Measurements from ENCODE around the gene CIAPIN1.

Gene CIAPIN1

DNA sequence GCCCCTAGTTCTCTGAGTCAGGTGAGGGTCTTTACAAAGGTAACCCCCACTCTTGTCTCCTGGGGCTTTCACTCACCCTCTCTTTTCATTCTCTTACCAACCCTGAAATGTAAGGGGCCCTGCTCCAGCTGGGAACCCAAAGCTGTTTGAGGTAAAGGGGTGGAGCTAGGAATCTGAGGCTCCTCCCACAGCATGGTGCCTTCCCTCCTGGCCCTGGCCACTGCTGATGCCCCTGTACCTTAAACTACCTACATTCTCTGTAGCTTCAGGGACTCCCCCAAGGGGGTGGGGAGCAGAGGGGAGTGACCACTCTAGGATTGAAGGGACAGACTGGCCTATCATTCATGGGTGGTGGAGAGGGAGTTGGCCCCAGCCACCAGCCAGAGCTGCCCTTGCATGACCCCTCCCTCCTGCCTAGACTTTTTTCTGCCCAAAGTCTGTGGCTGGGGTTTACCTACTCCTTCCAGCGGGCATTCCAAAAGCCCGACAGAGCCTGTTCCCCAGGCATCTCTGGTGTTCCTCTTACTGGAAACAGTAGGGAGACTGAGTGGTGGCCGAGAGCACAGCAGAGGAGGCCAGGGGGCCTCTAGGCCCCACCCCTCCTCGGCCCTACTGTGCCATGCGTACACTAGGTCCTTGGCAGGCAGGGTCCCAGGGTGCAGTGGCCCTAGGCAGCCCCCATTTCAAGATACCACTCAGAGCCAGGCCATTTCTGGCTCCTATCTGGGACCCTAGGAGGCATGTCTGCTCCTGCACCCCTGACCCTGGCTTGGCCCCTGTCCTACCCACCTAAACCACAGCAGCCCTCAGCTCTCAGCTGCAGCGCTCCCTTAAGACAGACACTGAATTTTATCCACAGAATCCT is 29.6 kb upstream of the CIAPIN1 start:
- DNase-seq (ENCODE audit: low read depth), result no peak

DNA sequence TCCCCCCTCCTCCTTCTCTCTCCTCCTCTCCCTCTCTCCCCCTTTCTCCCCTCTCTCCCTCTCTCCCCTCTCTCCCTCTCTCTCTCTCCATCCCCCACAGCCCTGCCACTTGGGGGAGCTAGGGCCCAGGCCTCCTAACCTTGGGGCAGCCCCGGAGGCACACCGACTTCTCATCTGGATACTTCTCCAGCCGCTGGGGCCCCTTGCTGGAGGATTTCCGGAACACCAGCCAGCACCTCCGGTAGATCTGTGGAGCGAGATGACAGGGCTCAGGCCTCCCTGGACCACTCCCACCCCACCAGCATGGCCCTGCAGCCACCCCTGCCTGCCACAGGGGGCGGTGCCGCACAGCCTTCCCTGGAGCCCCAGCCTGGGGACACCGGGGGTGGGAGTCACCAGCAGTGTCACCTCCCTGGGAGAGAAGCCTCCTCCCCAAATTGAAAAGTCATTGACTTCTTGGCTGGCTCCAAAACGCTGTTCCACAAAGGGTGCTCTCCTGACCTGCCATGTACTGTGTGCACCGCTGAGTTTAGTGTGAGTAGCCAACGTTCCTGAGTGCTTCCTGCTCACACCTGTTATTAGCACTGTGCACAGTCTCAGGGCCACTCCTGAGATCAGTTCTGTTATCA is 28.6 kb upstream of the CIAPIN1 start:
- no peak for DNase-seq (ENCODE audit: low read depth)

DNA sequence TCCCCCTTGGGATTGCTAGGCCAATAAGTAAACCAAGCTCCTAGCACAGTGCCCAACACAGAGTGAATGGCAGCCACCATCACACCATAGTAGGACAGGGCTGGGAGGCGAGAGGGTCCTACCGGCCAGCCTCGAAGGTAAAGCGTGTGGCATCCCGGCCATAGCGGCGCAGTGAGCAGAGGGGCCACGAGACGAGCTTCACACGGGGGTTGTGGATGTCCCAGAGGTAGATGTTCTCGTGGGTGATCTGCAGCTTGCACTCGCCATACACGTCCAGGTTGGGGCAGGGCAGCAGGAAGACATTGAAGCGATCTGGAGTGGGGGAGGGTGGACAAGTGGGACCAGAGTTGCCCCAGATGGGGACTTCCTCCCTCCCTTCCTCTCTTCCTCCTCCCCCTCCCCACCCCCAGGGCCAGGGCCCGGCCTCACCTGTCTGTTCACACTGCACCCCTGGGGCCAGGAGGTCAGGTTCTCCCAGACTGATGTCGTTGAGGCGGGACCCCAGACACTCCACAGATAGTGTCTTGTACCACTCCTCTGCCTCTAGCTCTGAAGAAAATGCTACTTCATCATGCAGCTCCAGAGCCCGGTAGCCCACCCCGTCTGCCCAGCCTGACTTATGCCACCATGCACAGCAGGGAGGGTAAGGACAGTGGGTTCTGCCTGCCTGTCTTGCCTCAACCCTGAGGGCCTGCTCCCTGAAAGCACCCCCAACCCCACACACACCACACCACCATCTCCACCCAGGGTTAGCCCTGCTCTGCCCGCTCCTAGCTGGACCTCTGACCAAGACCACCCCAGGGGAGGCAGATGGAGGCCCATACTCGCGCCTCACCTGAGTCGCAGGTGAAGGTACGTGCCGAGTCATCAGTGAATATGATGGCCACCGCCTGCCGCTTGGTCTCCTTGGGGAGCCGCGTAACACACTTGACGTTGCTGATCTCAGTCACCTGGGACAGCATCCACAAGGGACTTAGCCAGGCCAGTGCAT is 27.8 kb upstream of the CIAPIN1 start:
- DNase-seq (ENCODE audit: low read depth), result no peak

DNA sequence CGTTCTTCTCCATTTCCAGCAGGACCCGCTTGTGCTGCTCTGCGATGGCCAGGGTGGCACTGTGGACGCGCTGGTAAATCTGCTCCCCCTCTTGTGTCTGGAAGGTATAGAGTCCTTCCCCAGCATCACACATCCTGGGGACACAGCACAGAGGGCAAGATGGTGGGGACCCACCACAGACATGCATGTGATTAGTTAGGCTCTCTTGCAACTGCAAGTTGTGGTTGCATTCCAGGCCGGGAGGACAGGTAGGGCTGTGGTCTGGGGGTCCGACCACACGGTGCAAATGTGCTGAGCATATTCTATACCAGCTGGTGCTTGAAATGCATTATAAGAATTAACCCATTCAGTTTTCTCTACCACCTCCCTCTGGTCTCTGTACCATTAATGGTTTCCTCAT is 26.7 kb upstream of the CIAPIN1 start:
- DNase-seq (ENCODE audit: low read depth), result no peak

- no peak for DNase-seq (ENCODE audit: low read depth)
Observed at GRCh38 chr16:57473176-57473840, 26.1 kb upstream of the CIAPIN1 start.

GRCh38 chr16:57472665-57473060 is 25.5 kb upstream of the CIAPIN1 start:
- no peak for DNase-seq (ENCODE audit: low read depth)

DNA sequence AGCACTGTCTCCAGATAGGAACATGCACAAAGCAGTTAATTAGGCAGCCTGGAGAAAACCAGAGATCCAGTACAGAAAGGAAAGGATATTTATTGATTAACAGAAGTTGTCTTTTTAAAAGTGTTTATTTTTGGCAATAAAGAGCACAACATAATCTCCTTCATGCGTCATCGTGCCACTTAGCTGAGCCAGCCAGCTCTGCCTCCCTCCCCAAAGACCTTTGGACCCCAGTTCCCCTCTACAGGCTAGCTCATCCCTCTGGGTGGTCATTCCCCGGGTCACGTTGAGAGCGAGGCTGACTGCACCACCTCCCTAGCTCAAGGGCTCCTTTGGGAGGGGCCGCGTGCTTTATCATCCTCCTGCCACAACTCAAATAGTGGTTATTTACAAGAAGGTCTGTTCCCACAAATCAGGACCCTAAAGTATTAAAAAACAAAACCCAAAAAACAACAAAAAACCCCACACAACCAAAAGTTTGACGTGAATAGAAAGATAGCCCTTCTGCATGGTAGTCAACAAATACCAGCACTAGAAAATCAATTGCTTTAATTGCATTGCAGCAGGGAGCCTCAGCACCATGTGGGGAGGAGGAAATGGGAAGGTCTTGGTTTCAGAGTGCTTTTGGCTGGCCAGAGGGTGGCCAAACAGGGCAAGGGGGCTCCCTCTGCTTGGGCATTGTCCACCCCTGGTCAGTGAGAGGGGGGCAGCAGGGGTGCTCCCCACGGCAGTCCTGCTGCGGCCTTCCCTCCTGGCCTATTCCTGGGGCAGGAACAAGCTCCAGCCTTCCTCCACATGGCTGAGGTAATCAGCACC is 24.9 kb upstream of the CIAPIN1 start:
- no peak for DNase-seq (ENCODE audit: low read depth)

DNA sequence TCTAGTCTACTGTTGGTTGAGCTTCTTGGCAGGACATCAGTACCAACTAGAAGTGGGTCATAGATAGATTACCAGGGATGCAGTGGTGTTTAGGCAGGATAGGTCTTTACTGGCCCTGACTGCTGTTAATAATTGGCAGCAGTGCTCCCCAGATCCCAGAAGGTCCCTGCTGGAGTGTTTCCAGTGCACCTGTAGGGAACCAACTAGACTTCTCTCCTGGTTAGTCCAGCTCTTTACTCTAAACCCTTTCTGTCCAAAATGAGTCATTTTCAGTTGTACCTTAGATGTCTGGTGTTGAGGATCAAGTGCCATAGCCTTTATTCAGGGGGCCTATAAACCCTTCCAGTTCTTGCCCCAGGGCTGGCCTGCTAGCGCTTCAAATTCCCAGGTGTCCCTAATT is 24.0 kb upstream of the CIAPIN1 start:
- no peak for DNase-seq (ENCODE audit: low read depth)

DNA sequence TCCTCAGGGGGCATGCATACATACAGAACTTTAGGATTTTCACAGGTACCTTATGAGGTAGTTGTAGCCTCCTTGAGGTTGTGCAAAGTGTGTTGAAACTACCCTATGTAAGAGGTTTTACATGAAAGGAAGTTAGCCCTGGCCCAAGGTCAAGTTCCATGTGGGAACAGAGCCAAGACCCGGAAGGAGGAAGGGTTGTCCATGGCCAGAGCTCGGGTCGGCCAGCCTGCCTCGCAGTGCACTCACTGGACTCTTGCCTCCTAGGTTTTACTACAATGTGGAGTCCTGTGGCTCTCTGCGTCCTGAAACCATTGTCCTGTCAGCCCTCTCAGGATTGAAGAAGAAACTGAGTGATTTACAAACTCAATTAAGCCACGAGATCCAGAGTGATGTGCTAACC is 23.5 kb upstream of the CIAPIN1 start:
- no peak for DNase-seq (ENCODE audit: low read depth)

- no peak for DNase-seq (ENCODE audit: low read depth)
Observed at GRCh38 chr16:57469917-57470470, 22.8 kb upstream of the CIAPIN1 start.

DNA sequence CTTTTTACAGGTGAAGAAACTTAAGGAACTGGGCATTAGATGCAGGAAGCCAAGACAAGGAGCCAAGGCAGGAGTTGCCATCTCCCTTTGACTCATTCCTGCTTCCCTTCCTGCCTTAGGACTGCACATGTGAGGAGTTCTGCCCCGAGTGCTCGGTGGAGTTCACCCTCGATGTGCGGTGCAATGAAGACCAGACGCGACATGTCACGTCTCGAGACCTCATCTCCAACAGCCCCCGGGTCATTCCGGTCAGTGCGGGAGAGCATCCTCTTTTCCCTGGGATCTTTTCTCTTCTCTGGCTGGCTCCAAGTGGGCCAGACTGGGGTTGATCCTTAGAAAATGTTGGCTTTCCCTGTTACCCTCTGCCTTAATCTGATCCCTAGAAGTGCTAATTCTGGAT is 21.9 kb upstream of the CIAPIN1 start:
- DNase-seq (ENCODE audit: low read depth), result no peak

DNA sequence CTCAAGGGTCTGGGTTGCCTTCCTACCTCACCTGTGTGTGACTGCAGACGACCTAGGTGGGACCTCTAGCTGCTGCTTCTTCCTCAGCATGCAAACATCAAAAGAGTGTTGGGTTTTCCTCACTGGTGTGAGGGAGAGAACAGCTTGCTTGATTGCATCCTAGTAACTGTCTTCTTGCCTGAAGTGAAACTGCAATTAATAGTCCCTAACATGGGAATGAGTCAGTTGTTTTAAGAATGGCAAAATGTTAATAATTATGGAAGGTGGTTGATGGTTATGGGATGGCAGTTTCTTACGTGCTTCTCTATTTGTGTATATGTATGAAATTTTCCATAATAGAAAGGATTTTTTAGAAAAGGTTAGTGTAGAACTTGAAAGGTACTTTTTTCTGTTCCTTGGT is 21.2 kb upstream of the CIAPIN1 start:
- DNase-seq (ENCODE audit: low read depth), result no peak

DNA sequence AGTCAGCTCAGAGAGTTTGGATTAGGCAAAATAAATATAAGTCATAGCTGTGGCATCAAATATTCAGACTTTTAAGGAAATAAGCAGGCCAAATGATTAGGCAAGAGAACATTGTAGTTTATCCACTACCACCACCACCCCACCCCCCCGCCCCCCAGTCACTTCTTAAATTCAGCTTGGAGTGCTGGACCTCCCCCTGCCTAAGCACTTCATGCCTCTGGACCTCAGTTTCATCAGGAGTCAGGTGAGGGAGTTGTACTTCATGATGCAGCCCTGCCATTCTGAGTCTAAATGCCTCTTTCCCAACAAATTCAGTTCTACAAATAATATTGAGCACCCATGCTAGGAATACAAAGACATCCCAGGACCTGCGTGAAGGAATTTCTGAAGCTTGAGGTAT is 17.3 kb upstream of the CIAPIN1 start:
- DNase-seq (ENCODE audit: low read depth), result no peak

DNA sequence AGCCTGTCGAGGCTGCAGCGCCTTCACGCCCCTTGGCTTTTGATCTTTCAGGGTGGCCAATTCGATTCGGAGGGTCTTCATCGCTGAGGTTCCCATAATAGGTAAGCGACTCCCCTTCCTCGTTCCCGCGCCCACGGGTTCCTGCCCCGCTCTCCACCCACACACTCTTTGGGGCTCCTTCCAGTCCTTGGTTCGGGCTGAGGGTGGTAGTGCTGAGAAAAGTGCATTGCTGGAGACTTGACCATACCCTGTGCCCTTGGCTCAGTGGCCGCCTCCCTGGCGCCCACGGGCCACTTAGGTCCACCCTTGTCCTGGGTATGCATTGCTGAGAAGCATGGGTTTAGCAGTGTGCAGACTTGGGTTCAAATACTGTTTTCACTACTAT is 15.8 kb upstream of the CIAPIN1 start:
- DNase-seq (ENCODE audit: low read depth), result no peak

DNA sequence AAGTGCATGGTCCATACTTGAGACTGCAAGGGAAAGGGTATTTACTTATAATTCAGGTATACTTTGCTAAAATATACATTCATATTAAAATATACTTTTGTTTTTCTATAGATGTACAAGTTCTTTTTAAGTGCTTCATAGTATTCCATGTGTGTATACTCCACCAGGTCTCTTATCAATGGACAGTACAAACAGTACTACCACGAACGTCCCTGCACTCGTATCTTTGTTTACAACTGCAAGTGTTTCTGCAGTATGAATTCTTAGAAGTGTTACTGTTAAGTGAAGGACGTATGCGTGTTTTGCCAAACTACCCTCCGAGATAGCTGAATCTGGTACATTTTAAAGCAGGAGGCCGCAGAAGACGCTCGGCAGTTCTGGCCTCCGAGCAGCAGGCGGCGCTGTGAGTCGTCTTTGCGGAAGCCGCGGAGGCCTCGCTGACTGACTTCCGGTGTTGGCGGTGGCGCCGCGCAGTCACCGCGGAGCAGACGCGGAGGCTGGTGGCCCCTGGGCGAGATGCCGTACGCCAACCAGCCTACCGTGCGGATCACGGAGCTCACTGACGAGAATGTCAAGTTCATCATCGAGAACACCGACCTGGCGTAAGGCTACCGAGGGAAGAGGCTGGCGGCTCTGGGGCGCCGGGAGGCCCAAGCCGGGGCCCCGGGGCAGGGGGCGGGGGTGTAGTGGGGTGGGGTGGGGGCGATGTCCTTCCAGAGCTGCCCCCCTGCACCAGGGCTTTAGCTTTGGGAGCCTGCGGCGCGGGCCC is 15.2 kb upstream of the CIAPIN1 start, which contains the start of gene POLR2C:
Gene POLR2C, plus strand, starts transcription at position 471 of the 769 bp plus-strand sequence. Its CDS starts 46 bp downstream, at position 517.
- DNase-seq (ENCODE audit: low read depth), result no peak

DNA sequence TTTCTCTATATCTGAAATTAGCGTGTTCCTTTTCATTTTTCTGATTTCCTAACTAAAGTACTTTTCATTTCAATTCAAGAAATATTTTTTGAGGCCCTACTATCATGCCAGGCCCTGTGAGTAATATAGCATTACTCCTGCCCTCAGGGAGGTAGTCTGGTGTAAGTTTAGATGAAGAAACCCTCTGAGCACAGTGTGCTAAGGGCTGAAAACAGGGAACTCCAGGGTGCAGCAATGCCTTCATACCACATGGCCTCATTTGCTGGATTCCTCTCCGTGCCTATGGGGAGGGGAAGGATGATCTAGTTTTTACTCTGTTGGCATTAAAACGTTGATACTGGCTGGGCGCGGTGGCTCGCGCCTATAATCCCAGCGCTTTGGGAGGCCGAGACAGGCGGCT is 4.8 kb upstream of the CIAPIN1 start:
- DNase-seq (ENCODE audit: low read depth), result no peak

DNA sequence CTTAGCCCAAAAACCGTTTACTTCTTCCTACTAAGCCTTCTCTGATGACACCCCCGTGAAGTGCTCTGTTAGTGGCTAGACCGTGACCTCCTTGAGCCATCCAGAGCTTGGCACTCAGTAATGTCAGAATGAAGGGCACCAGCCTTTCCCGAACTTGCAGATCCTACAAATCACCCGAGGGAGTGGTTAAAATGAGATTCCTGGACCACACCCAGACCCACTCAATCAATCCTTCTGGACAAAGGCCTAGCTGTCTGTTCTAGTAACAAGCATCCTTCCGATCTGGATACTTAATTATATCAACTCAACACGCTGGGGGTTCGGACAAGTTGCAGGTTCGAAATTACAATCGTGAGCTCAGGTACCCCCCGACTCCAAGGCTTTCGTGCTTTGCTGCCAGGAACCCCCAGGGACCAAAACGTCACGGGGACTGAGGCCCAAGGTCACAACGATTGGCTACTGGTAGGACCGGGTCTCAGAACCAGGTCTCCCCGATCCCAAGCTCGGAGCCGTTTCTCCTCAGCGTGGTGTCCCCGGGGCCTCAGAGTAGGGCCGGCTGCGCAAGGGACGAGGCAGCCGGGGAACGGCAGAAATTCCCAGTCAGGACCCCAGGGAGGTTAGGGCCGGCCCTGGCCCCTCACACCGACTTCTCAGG is 527 bp downstream of the CIAPIN1 start:
- no peak for DNase-seq (ENCODE audit: low read depth)

DNA sequence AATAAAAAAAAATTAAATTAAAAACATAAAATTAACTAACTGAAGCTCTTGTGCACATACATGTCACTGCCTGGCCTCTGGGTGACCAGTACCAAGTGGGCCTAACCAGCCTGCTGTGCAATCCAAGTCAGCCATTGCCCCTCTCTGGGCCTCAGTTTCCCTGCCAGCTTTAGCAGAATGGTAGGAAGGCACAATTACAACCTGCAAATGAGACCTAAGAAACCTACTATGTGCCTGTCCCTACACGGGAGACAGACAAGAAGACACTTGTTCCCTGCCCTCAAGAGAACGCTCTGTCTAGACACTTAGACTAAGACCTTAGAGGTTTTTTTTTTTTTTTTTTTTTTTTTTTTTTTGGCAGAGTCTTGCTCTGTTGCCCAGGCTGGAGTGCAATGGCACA is 1.7 kb downstream of the CIAPIN1 start:
- DNase-seq (ENCODE audit: low read depth), result no peak

GRCh38 chr16:57444711-57445110 is 2.5 kb downstream of the CIAPIN1 start:
- no peak for DNase-seq (ENCODE audit: low read depth)

All from non-pigmented ciliary epithelial cell (primary cell).